Spleen (tissue), 11 donors: Measurements from ENCODE around the gene HENMT1. TPM values are rescaled to one million over a fixed set of nuclear protein-coding genes. Genes with fewer than 3 reads are reported as not detected.
"Not testable (repeated sequence)": the region's sequence is repeated elsewhere in the genome, so short reads cannot be mapped to it uniquely, and the experiment has no call there.

Experiments
- DNase-seq: peaks from one replicate; pipeline ENCODE4 v3.0.0-alpha.2; 2020
- H3K27ac ChIP-seq, 8 donors: fragments of 200-600 bp; sonication (generic) in 7 of 8; 1 replicate in 4 of 8; 2 replicates in 4 of 8; pipeline versions ENCODE4 v1.5.0 to v1.8.0; 2016 to 2021; ENCODE audit warnings: inconsistent platforms in 4 of 8, mild to moderate bottlenecking in 4 of 8, moderate library complexity in 1 of 8
- H3K27me3 ChIP-seq, 7 donors: fragments of 200-600 bp; sonication (generic) in 6 of 7; replicated peaks in 1 of 7; 1 replicate in 4 of 7; 2 replicates in 3 of 7; pipeline versions ENCODE4 v1.5.0 to v1.8.0; 2016 to 2021; ENCODE audit warnings: inconsistent platforms in 3 of 7, mild to moderate bottlenecking in 1 of 7
- H3K36me3 ChIP-seq, 6 donors: fragments of 200-600 bp; sonication (generic) in 5 of 6; 1 replicate in 4 of 6; 2 replicates in 2 of 6; pipeline versions ENCODE4 v1.5.0 to v1.8.0; 2016 to 2021; ENCODE audit warnings: inconsistent platforms in 2 of 6
- H3K4me1 ChIP-seq, 6 donors: fragments of 200-600 bp; sonication (generic) in 5 of 6; 1 replicate in 3 of 6; 2 replicates in 3 of 6; pipeline versions ENCODE4 v1.5.0 to v1.8.0; 2016 to 2021; ENCODE audit warnings: inconsistent platforms in 3 of 6
- H3K4me3 ChIP-seq, 8 donors: fragments of 200-600 bp; sonication (generic) in 7 of 8; 1 replicate in 4 of 8; 2 replicates in 4 of 8; pipeline versions ENCODE4 v1.5.0 to v1.8.0; 2016 to 2021; ENCODE audit warnings: inconsistent platforms in 4 of 8, mild to moderate bottlenecking in 4 of 8, moderate library complexity in 2 of 8
- H3K9me3 ChIP-seq, 8 donors: fragments of 200-600 bp; sonication (generic) in 7 of 8; 1 replicate in 4 of 8; 2 replicates in 4 of 8; pipeline versions ENCODE4 v1.5.0 to v1.8.0; 2016 to 2021; ENCODE audit warnings: inconsistent platforms in 4 of 8
- CTCF ChIP-seq, 11 experiments: fragments of 200-600 bp in 7 of 11; fragments of 450-650 bp in 4 of 11; sonication (generic) in 4 of 11; IDR thresholded peaks in 8 of 11; conservative IDR thresholded peaks in 3 of 11; 1 replicate in 7 of 11; 2 replicates in 4 of 11; pipeline versions ENCODE4 v1.4.0 to v1.8.0; 2016 to 2021; ENCODE audit warnings: antibody characterized with exemption in 11 of 11, inconsistent platforms in 4 of 11, mild to moderate bottlenecking in 1 of 11
- POLR2A ChIP-seq, 3 donors: fragments of 450-650 bp; IDR thresholded peaks; one replicate each; pipeline ENCODE4 v1.5.1; 2017; ENCODE audit warnings: antibody characterized with exemption in 3 of 3, mild to moderate bottlenecking in 1 of 3
- POLR2AphosphoS5 ChIP-seq, 3 donors: sonication (generic); formaldehyde crosslinking; IDR thresholded peaks; one replicate each; pipeline ENCODE4 v1.5.1; 2017; ENCODE audit warnings: antibody characterized with exemption in 3 of 3
- WGBS, 5 donors: extraction: QIAGEN DNeasy Blood & Tissue Kit in 3 of 5; methylation state at CpG; one replicate each; pipeline versions ENCODE4 v1.1.5 to v1.1.7; 2013 to 2018; 5-methylcytosine and 5-hydroxymethylcytosine counted together
- intact Hi-C: fragments of 100-400 bp; cut with DNase I; formaldehyde crosslinking; loops from one replicate; pipeline ENCODE4 v1.15.0; 2023; ENCODE audit warnings: low total_unique reads
- polyA plus RNA-seq, 3 donors: library from polyadenylated mRNA; stranded (reverse); fragments of 200-250 nt; gene quantifications; one replicate each; pipeline ENCODE4 v1.2.1, GENCODE V29; 2013
- total RNA-seq, 7 donors: library from RNA; depleted of rRNA in 3 of 7; stranded (reverse); fragments of >200 nt in 3 of 7; fragmentation: NEBNext Ultra II Directional in 4 of 7; extraction: Animal tissue kit (Norgen Biotek cat#: 25700) in 4 of 7; gene quantifications; one replicate each; pipeline versions ENCODE4 v1.1.0 to v1.2.1, GENCODE V29; 2016 to 2021
- donor health status: healthy with polysubstance abuse.
- donor health status: DM: no; HTN: no; CAD: no; lungs with moderate emphysema.
- donor health status: DM: no; HTN: no; CAD: no.
- donor health status: Bipolar disorder and iron deficiency.
- donor health status: healthy.
- donor health status: DM: no; HTN: no; CAD: no.
- donor health status: DM: yes; HTN: yes; CAD: no.

The HENMT1 gene
- total and polyA plus RNA-seq, 10 donors, result 7.3 to 16.5 (median 11.1) TPM

DNA sequence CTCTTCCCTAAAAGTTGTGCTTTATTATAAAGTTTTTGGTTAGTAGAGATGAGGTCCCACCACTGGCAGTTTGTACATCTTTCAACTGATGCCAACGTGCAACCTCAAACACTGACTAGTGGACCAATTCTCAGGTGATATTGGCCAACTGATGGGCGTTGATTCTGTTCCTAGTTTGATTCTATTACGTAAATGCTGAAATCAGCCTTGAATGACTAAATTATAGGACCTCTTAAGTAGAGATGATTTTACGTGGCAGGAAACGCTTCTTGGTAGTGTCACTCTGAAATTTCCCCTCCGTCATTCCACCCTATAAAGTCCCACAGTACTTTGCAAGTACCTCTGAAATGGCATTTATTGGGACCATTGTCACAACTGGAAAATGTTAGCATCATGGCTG lies 43.0 kb upstream of the HENMT1 start:
- WGBS, 5 donors, result 47 to 74% (median 51%) methylated on average over 6 of the region's 6 CpGs
- Histone ChIP-seq H3K36me3 (peaks cover 0 to 41% (median 25%) of the 10 kb centered on the region in 6 donors), H3K27ac (peak overlapping the region in 4 of 8 donors; percentile 13 to 63 (median 44)), H3K27me3 (no peaks in the 10 kb centered on the region), H3K9me3 (no peaks in the 10 kb centered on the region), H3K4me3 (peak overlapping the region in 1 of 8 donors; percentile 2), H3K4me1 (peaks cover 0 to 55% (median 11%) of the 10 kb centered on the region in 6 donors)
- DNase-seq, result no peak
- intact Hi-C loops, result no loop called here
- TF ChIP-seq POLR2A (IDR thresholded peaks at IDR 0.05) (no peak), CTCF (IDR thresholded peaks at IDR 0.05 in 8 of 11, conservative IDR thresholded peaks at IDR 0.05 in 3 of 11) (no peak)

- intact Hi-C loops, H3K27me3 ChIP-seq, H3K27ac ChIP-seq, DNase-seq, H3K9me3 ChIP-seq, H3K4me3 ChIP-seq: not testable (repeated sequence)
- Histone ChIP-seq H3K4me1 (peaks cover 0 to 73% (median 13%) of the 10 kb centered on the region in 6 donors), H3K36me3 (peaks cover 0 to 59% (median 43%) of the 10 kb centered on the region in 6 donors)
- TF ChIP-seq POLR2AphosphoS5 (IDR thresholded peaks at IDR 0.05), result peak in 2 of 3 donors; percentile 26 to 45
- 94 to 97% (median 95%) methylated on average over 6 of the region's 6 CpGs for WGBS, 5 donors
Measured at GRCh38 chr1:108702109-108702508, 41.2 kb upstream of the HENMT1 start.

- DNase-seq, result no peak
- H3K9me3 ChIP-seq, result no peaks in the 10 kb centered on the region
- 83 to 92% (median 90%) methylated on average over 5 of the region's 5 CpGs for WGBS, 5 donors
- H3K4me1 ChIP-seq, result peaks cover 0 to 81% (median 18%) of the 10 kb centered on the region in 6 donors
- TF ChIP-seq POLR2AphosphoS5 (IDR thresholded peaks at IDR 0.05) (no peak), CTCF (IDR thresholded peaks at IDR 0.05 in 8 of 11, conservative IDR thresholded peaks at IDR 0.05 in 3 of 11) (no peak), POLR2A (IDR thresholded peaks at IDR 0.05) (no peak)
- no peak overlapping the region for H3K4me3 ChIP-seq
- intact Hi-C loops, result no loop called here
- H3K27me3 ChIP-seq, result no peaks in the 10 kb centered on the region
- H3K36me3 ChIP-seq, result peaks cover 0 to 67% (median 51%) of the 10 kb centered on the region in 6 donors
- H3K27ac ChIP-seq, result peak overlapping the region in 1 of 8 donors; percentile 60
Measured at GRCh38 chr1:108701176-108701849, 40.4 kb upstream of the HENMT1 start.

DNA sequence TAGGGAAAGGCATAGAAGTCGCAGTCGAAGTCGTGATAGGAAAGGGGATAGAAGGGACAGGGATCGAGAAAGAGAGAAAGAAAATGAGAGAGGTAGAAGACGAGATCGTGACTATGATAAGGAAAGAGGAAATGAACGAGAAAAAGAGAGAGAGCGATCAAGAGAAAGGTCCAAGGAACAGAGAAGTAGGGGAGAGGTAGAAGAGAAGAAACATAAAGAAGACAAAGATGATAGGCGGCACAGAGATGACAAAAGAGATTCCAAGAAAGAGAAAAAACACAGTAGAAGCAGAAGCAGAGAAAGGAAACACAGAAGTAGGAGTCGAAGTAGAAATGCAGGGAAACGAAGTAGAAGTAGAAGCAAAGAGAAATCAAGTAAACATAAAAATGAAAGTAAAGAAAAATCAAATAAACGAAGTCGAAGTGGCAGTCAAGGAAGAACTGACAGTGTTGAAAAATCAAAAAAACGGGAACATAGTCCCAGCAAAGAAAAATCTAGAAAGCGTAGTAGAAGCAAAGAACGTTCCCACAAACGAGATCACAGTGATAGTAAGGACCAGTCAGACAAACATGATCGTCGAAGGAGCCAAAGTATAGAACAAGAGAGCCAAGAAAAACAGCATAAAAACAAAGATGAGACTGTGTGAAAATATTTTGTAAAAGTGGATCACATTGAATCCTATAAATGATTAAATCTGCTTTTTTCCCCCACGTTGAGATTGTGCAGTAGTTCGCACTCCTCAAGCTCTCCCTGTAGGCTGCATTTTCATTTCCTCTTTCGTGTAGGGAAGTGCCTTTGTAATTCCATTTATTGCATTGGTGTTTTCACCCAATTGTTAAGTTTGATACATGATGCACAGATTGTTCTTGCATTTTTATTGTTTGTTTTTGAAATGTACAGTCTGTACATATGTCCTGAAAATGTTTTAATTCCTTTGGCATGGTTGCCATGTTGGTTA lies 38.8 kb upstream of the HENMT1 start:
- Histone ChIP-seq H3K4me1 (peaks cover 13 to 91% (median 34%) of the 10 kb centered on the region in 6 donors), H3K4me3 (no peak overlapping the region), H3K27me3 (no peaks in the 10 kb centered on the region), H3K36me3 (peaks cover 0 to 78% (median 58%) of the 10 kb centered on the region in 6 donors), H3K27ac (peak overlapping the region in 5 of 8 donors; percentile 34 to 60 (median 51)), H3K9me3 (no peaks in the 10 kb centered on the region)
- intact Hi-C loops, result loop anchor here (10.0 kb wide), 1 partner anchor 45 kb away; the partner anchor contains the start of gene STXBP3
- WGBS, 5 donors, result 79 to 87% (median 82%) methylated on average over 22 of the region's 22 CpGs
- no peak for DNase-seq
- TF ChIP-seq CTCF (IDR thresholded peaks at IDR 0.05 in 8 of 11, conservative IDR thresholded peaks at IDR 0.05 in 3 of 11) (no peak), POLR2A (IDR thresholded peaks at IDR 0.05) (no peak), POLR2AphosphoS5 (IDR thresholded peaks at IDR 0.05) (peak in 1 of 3 donors; percentile 47)
